Type B pancreatic cell (in vitro differentiated cells): Measurements from ENCODE around the gene SRSF12. TPM values are rescaled to one million over a fixed set of nuclear protein-coding genes. Genes with fewer than 3 reads are reported as not detected.

Experiments
- DNase-seq: peaks from one replicate; pipeline ENCODE4 v3.0.0; 2021; ENCODE audit warnings: mixed read lengths; ENCODE audit not compliant: unreplicated experiment; ENCODE audit errors: extremely low spot score
- H3K27ac Mint-ChIP-seq: 2 replicates; pipeline ENCODE4 v1.8.0; 2021; ENCODE audit warnings: mild to moderate bottlenecking, mixed read lengths
- H3K27me3 Mint-ChIP-seq: 2 replicates; pipeline ENCODE4 v1.8.0; 2021; ENCODE audit warnings: mixed read lengths
- H3K36me3 Mint-ChIP-seq: 2 replicates; pipeline ENCODE4 v1.8.0; 2021; ENCODE audit warnings: mixed read lengths
- H3K4me1 Mint-ChIP-seq: one replicate; pipeline ENCODE4 v1.8.0; 2021; ENCODE audit warnings: mixed read lengths; ENCODE audit not compliant: unreplicated experiment
- H3K4me3 Mint-ChIP-seq: 2 replicates; pipeline ENCODE4 v1.8.0; 2021; ENCODE audit warnings: mild to moderate bottlenecking, mixed read lengths
- H3K9me3 Mint-ChIP-seq: 2 replicates; pipeline ENCODE4 v1.8.0; 2021; ENCODE audit warnings: mixed read lengths
- total RNA-seq: library from RNA; stranded (reverse); gene quantifications from 2 replicates; pipeline ENCODE4 v1.2.1, GENCODE V29; 2021; ENCODE audit warnings: low replicate concordance
- TF ChIP-seq, protein P1 (sequence below): fragments of 200-600 bp; sonication (generic); conservative IDR thresholded peaks from 2 replicates; pipeline ENCODE4 v1.5.0; 2021; ENCODE audit warnings: antibody characterized with exemption, mild to moderate bottlenecking

SRSF12 gene
- total RNA-seq, 1 donor from 2014 or later = 10.5 TPM

DNA sequence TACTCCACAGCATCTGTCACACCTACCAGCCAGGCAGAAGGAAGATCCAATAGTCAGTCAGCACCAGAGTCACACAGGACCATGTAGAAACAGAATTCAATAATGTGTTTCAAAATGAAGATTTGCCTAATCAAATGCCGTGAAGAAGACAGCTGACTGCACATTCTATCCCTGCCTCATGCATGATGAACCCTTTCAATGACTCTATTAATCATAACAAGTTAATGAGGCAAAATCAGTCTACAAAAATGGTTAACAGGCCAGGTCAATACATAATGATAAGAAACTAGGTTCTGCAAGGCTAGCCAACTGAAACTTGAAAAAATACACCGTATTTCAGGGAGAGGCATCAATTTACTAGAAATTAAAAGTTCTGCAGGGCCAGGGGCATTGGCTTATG is 44.0 kb downstream of the SRSF12 start:
- Mint-ChIP-seq H3K4me1 (no peaks in the 10 kb centered on the region), H3K27ac (no peak overlapping the region), H3K4me3 (no peak overlapping the region), H3K36me3 (no peaks in the 10 kb centered on the region), H3K9me3 (no peaks in the 10 kb centered on the region), H3K27me3 (no peaks in the 10 kb centered on the region)
- TF ChIP-seq, protein P1, sequence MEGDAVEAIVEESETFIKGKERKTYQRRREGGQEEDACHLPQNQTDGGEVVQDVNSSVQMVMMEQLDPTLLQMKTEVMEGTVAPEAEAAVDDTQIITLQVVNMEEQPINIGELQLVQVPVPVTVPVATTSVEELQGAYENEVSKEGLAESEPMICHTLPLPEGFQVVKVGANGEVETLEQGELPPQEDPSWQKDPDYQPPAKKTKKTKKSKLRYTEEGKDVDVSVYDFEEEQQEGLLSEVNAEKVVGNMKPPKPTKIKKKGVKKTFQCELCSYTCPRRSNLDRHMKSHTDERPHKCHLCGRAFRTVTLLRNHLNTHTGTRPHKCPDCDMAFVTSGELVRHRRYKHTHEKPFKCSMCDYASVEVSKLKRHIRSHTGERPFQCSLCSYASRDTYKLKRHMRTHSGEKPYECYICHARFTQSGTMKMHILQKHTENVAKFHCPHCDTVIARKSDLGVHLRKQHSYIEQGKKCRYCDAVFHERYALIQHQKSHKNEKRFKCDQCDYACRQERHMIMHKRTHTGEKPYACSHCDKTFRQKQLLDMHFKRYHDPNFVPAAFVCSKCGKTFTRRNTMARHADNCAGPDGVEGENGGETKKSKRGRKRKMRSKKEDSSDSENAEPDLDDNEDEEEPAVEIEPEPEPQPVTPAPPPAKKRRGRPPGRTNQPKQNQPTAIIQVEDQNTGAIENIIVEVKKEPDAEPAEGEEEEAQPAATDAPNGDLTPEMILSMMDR = no peak
- no peak for DNase-seq

DNA sequence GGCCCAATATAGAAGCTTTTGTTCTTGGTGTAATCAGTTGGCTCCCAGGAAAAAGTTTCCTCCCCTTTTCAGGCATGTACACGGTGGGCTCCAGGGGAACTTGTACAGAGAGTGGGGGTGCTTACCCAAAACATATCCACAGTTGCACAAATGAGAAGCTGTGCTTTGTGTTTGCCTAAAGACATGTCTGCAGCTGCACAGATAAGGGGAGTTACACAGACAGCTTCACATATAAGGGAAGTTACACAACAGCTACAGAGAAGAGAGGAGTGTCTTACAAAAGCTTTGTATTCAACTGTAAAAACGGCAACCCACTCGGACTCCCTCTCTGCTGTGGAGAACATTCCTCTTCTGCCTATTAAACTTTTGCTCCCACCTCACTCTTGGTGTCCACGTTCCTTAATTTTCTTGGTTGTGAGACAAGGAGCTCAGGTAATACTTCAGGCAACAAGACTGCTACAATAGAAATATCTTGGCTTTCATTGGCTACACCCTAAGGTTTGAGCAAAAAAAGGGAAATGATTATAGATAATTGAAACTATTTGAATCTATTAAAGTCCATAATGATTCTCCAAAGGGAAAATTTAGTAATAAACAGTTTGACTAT is 44.8 kb downstream of the SRSF12 start:
- H3K4me1 Mint-ChIP-seq = no peaks in the 10 kb centered on the region

DNA sequence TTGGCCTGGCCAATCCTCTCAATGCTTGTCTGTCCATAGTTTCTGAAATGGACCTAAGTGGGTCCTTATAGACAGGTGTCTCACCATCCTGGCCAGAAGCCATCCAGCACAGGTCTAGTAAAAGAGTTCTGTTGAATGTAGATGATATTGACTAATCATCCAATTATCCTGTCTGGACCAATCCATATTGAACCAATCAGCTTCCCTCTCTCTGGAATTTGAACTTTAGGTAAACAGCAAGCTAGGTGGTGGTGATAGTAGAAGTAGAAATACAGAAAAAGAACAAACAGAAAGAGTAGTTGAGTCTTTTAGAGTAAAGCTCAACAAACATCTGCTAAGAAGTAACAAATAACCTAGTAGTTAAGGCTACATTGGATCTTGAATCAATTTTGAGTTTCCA is 46.8 kb downstream of the SRSF12 start:
- Mint-ChIP-seq H3K36me3 (no peaks in the 10 kb centered on the region), H3K4me3 (no peak overlapping the region), H3K27me3 (no peaks in the 10 kb centered on the region), H3K27ac (no peak overlapping the region), H3K9me3 (no peaks in the 10 kb centered on the region), H3K4me1 (peaks cover 7% of the 10 kb centered on the region)
- TF ChIP-seq, protein P1 = no peak
- DNase-seq = no peak

More for the DNA sequence above, 44.8 kb downstream of the SRSF12 start:
- TF ChIP-seq, protein P1 = no peak
- Mint-ChIP-seq H3K27ac (no peak overlapping the region), H3K9me3 (no peaks in the 10 kb centered on the region), H3K27me3 (no peaks in the 10 kb centered on the region), H3K36me3 (no peaks in the 10 kb centered on the region), H3K4me3 (no peak overlapping the region)
- DNase-seq = no peak

DNA sequence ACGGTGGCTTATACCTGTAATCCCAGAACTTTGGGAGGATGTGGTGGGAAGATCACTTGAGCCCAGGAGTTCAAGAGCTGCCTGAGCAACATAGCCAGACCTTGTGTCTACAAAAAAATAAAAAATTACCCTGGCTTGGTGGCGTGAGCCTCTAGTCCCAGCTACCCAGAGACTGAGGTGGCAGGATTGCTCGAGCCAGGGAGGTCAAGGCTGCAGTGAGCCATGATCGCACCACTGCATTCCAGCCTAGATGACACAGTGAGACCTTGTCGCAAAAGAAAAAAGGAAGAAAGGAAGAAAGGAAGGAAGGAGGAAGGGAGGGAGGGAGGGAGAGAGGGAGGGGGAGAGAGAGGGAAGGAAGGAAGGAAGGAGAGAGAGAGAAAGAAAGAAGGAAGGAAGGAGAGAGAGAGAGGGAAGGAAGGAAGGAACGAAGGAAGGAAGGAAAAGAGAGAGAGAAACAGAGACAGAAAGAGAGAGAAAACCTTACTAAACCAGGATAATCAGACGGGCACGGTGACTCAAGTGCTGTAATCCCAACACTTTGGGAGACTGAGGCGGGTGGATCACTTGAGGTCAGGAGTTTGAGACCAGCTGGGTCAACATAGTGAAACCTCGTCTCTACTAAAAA is 48.2 kb downstream of the SRSF12 start:
- no peak for DNase-seq
- TF ChIP-seq, protein P1 = no peak
- no peaks in the 10 kb centered on the region for H3K27me3 Mint-ChIP-seq
- H3K4me3 Mint-ChIP-seq = no peak overlapping the region
- peaks cover 7% of the 10 kb centered on the region for H3K4me1 Mint-ChIP-seq
- H3K9me3 Mint-ChIP-seq = no peaks in the 10 kb centered on the region
- no peak overlapping the region for H3K27ac Mint-ChIP-seq
- no peaks in the 10 kb centered on the region for H3K36me3 Mint-ChIP-seq

DNA sequence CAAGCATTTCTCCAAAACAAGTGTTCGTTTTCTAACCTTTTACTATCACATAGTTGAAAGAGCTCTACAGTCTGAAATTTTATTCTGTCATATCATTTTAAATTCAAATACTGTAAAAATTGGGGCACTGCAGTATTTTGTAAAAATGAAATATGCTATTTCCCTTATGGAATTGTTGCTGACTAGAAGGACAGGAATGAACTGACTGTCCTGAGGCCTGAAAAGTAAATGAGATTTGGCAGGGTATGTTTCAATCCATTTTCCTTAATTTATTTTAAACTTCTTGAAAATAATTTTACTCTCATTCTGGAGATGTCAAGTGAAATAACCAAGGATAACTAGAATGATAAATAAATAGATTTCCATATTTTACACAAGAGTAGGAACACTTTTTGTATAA is 49.2 kb downstream of the SRSF12 start:
- H3K27me3 Mint-ChIP-seq = no peaks in the 10 kb centered on the region
- H3K27ac Mint-ChIP-seq = no peak overlapping the region
- no peaks in the 10 kb centered on the region for H3K36me3 Mint-ChIP-seq
- TF ChIP-seq, protein P1 = no peak
- H3K4me3 Mint-ChIP-seq = no peak overlapping the region
- no peaks in the 10 kb centered on the region for H3K9me3 Mint-ChIP-seq
- peaks cover 7% of the 10 kb centered on the region for H3K4me1 Mint-ChIP-seq
- DNase-seq = no peak
